Prostate gland (tissue), 2 donors: ENCODE results near the gene SLC22A12.

Experiments
- CTCF ChIP-seq, 4 experiments: fragments of 200-600 bp in 2 of 4; fragments of 450-650 bp in 2 of 4; sonication (generic) in 2 of 4; IDR thresholded peaks; 1 replicate in 3 of 4; 2 replicates in 1 of 4; pipeline ENCODE4 v1.5.1; 2016 to 2019; ENCODE audit warnings: antibody characterized with exemption in 4 of 4, mild to moderate bottlenecking in 2 of 4, moderate library complexity in 2 of 4
- POLR2AphosphoS5 ChIP-seq: sonication (generic); formaldehyde crosslinking; IDR thresholded peaks from one replicate; pipeline ENCODE4 v1.6.1; 2017; ENCODE audit warnings: antibody characterized with exemption

- TF ChIP-seq CTCF (IDR thresholded peaks at IDR 0.05) (no peak), POLR2AphosphoS5 (no peak)
These were observed 7.4 kb upstream of the SLC22A12 start for GRCh38 chr11:64583296-64584262.
